ENCODE results near the gene PHF1. TPM values are rescaled to one million over a fixed set of nuclear protein-coding genes. Genes with fewer than 3 reads are reported as not detected.

The PHF1 gene
- total and polyA plus RNA-seq, 2 experiments from 2014 or later: 34.5 to 116 TPM

- TF ChIP-seq CTCF (IDR thresholded peaks at IDR 0.05; ENCODE audit: low read depth, low read length): no peak
- Histone ChIP-seq H3K4me1 (ENCODE audit: low read depth) (peaks cover 60% of the 10 kb centered on the region), H3K27ac (peak overlapping the region; percentile 24), H3K36me3 (no peaks in the 10 kb centered on the region), H3K4me3 (peak overlapping the region; percentile 69), H3K27me3 (no peaks in the 10 kb centered on the region), H3K9me3 (ENCODE audit: low read depth) (no peaks in the 10 kb centered on the region)
- DNase-seq (ENCODE audit: low read depth in 1 of 2, low spot score in 1 of 2): no peak
Measured at GRCh38 chr6:33428966-33429749, 18.3 kb downstream of the PHF1 start.

DNA sequence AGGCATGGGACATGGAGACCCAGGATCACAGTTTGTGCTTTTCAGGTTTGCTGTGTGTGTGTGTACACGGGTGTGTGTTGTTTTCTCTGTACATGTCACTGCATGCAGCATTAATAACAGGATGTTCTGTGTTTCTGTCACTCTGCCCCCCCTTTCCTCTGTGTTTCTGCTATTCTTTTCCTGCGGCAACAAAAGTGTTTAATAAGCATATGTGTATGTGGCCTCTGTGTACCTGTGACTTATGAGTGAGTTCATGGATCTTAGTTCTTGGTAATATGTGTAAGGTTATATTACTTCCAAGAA, 18.9 kb downstream of the PHF1 start:
- H3K27me3 ChIP-seq: no peaks in the 10 kb centered on the region
- DNase-seq (ENCODE audit: low read depth in 1 of 2, low spot score in 1 of 2): no peak
- no peak overlapping the region for H3K4me3 ChIP-seq
- no peaks in the 10 kb centered on the region for H3K9me3 ChIP-seq (ENCODE audit: low read depth)
- no peak for TF ChIP-seq CTCF (IDR thresholded peaks at IDR 0.05; ENCODE audit: low read depth, low read length)
- H3K27ac ChIP-seq: peak overlapping the region; percentile 24
- no peaks in the 10 kb centered on the region for H3K36me3 ChIP-seq
- peaks cover 61% of the 10 kb centered on the region for H3K4me1 ChIP-seq (ENCODE audit: low read depth)

GRCh38 chr6:33430334-33430733, 19.5 kb downstream of the PHF1 start:
- no peak for DNase-seq (ENCODE audit: low read depth in 1 of 2, low spot score in 1 of 2)
- Histone ChIP-seq H3K27me3 (no peaks in the 10 kb centered on the region), H3K4me3 (no peak overlapping the region), H3K27ac (peak overlapping the region; percentile 98), H3K36me3 (peaks cover 3% of the 10 kb centered on the region), H3K9me3 (ENCODE audit: low read depth) (no peaks in the 10 kb centered on the region), H3K4me1 (ENCODE audit: low read depth) (peaks cover 57% of the 10 kb centered on the region)
- TF ChIP-seq CTCF (IDR thresholded peaks at IDR 0.05; ENCODE audit: low read depth, low read length): no peak

GRCh38 chr6:33430991-33431879, 20.4 kb downstream of the PHF1 start:
- H3K36me3 ChIP-seq: peaks cover 12% of the 10 kb centered on the region
- no peak for TF ChIP-seq CTCF (IDR thresholded peaks at IDR 0.05; ENCODE audit: low read depth, low read length)
- H3K4me1 ChIP-seq (ENCODE audit: low read depth): peaks cover 57% of the 10 kb centered on the region
- H3K9me3 ChIP-seq (ENCODE audit: low read depth): no peaks in the 10 kb centered on the region
- no peaks in the 10 kb centered on the region for H3K27me3 ChIP-seq
- peak; percentile 68 to 86 for DNase-seq (ENCODE audit: low read depth in 1 of 2, low spot score in 1 of 2)
- peak overlapping the region; percentile 98 for H3K27ac ChIP-seq
- peak overlapping the region; percentile 9 for H3K4me3 ChIP-seq

DNA sequence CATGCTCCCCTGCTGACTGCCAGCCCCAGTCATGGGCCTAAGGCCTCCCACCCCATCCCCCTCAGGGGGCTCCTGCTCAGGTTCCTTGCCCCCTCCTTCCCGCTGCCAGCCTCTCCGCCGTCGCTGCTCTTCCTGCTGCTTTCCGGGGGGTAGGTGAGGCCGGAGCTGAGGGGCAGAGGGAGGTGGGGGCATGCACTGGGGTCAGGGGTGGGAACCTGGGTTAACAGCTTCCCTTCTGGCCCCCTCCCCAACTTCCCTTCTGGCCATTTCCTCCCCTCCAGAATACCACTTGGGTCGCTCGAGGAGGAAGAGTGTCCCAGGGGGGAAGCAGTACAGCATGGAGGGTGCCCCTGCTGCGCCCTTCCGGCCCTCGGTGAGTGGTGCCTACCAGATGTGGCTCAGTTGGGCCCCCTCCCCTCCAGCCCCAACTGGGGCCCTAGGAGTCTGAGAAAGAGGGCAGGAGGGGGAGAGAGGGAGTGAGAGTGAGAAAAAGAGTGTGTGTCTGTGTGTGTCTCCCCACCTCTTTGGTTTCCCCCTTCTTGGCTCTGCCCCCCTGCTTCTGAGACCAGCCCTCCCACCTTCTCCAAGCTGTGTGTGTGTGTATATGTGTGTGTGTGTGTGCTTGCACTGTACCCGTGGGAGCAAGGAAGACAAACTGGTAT, 21.2 kb downstream of the PHF1 start:
- H3K27ac ChIP-seq: peak overlapping the region; percentile 98
- peak overlapping the region; percentile 9 for H3K4me3 ChIP-seq
- DNase-seq (ENCODE audit: low read depth in 1 of 2, low spot score in 1 of 2): no peak
- H3K27me3 ChIP-seq: no peaks in the 10 kb centered on the region
- H3K36me3 ChIP-seq: peaks cover 18% of the 10 kb centered on the region
- peaks cover 55% of the 10 kb centered on the region for H3K4me1 ChIP-seq (ENCODE audit: low read depth)
- H3K9me3 ChIP-seq (ENCODE audit: low read depth): no peaks in the 10 kb centered on the region
- no peak for TF ChIP-seq CTCF (IDR thresholded peaks at IDR 0.05; ENCODE audit: low read depth, low read length)
